Measurements from ENCODE around the gene STIM1.
"Not testable (repeated sequence)": the region's sequence is repeated elsewhere in the genome, so short reads cannot be mapped to it uniquely, and the experiment has no call there.

Gene STIM1

GRCh38 chr11:4093519-4094347, 238.3 kb downstream of the STIM1 start:
- in situ Hi-C loops (cut with MboI; ENCODE audit: low sequenced_read_pairs): no loop called here

- in situ Hi-C loops (cut with MboI; ENCODE audit: low sequenced_read_pairs): no loop called here
Observed at GRCh38 chr11:4094348-4095291, 239.2 kb downstream of the STIM1 start, which contains the start of gene RRM1. Gene RRM1 (plus strand): TSS chr11:4094799. CDS start chr11:4095013, 214 bp downstream.

GRCh38 chr11:4095509-4096230, 240.2 kb downstream of the STIM1 start:
- in situ Hi-C loops (cut with MboI; ENCODE audit: low sequenced_read_pairs): no loop called here

- in situ Hi-C loops (cut with MboI; ENCODE audit: low sequenced_read_pairs): no loop called here
Observed at GRCh38 chr11:4098026-4098621, 242.7 kb downstream of the STIM1 start.

DNA sequence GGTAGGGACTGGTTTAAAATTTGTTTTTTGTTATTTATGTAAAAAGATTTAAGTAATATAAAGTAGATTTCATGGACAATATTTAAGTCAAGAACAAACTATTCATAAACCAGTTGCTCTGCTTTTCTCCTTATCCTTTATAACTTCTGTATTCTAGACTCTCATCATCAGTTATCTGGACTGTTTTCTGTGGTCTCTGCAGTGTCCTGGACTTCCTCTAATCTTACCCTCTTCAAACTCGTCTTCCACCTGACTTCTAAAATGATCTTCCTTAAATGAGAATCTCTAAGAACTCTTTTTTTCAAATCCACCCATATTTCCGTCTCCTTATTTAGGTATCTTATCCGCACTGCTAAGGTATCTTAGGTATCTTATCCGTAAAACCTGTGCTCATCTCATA, 247.2 kb downstream of the STIM1 start:
- in situ Hi-C loops (cut with MboI; ENCODE audit: low sequenced_read_pairs): no loop called here

DNA sequence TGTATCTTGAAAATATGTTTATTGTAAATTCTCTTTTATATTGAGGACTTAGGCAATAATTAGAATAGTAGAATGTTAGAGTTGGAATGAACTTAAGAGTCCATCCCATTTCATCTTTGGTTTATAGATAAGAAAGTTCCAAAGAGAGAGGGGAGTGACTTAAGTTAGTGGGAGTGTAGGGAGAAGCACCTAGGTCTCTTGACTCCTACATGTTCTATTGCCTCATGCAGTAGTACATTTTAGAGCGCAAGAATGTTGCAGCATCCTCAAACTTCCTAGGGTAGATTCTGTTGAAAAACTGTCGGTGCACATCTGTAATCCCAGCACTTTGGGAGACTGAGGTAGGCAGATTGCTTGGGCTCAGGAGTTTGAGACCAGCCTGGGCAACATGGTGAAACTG, 247.8 kb downstream of the STIM1 start:
- in situ Hi-C loops (cut with MboI; ENCODE audit: low sequenced_read_pairs): no loop called here

DNA sequence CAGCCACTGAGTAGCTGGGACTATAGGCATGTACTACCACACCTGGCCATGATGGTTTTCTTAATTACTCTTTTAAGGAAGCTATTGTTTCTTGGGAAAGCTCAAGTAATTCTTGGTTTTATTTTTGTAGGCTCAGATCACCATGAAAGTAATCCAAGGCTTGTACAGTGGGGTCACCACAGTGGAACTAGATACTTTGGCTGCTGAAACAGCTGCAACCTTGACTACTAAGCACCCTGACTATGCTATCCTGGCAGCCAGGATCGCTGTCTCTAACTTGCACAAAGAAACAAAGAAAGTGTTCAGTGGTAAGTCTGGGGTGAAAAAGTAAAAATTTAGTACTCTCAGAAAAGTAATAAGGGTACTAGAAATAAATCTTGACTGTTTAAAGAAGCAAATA, 250.5 kb downstream of the STIM1 start:
- in situ Hi-C loops (cut with MboI; ENCODE audit: low sequenced_read_pairs): no loop called here

DNA sequence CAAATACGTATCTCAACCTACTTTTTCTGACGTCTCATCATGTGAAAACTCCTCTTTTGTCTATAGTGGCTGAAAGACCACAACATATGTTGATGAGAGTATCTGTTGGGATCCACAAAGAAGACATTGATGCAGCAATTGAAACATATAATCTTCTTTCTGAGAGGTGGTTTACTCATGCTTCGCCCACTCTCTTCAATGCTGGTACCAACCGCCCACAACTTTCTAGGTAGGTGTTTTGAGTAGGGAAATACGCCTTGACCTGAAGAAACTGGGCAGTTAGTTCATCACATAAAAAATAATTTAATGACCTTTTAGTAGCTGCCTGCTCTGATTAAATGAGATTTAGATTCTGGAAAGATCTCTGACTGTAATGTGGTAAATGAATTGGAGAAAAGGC, 256.4 kb downstream of the STIM1 start:
- in situ Hi-C loops (cut with MboI; ENCODE audit: low sequenced_read_pairs): no loop called here

- in situ Hi-C loops (cut with MboI; ENCODE audit: low sequenced_read_pairs): no loop called here
Observed at GRCh38 chr11:4115128-4115527, 259.7 kb downstream of the STIM1 start.

DNA sequence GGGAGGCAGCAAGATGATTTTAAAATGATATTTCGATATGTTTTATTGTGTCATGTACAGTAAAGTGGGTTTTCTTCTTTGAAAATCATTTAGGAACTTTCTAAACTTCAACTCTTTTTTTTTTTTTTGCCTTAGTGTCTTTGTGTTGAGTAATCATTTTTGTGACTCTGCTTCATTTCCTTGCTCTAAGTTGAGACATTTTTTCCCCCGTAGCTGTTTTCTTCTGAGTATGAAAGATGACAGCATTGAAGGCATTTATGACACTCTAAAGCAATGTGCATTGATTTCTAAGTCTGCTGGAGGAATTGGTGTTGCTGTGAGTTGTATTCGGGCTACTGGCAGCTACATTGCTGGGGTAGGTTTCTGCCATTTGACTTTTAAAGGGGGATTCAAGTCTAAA, 262.6 kb downstream of the STIM1 start:
- in situ Hi-C loops (cut with MboI; ENCODE audit: low sequenced_read_pairs): no loop called here

GRCh38 chr11:4123218-4123617, 267.8 kb downstream of the STIM1 start:
- in situ Hi-C loops (cut with MboI; ENCODE audit: low sequenced_read_pairs): no loop called here

GRCh38 chr11:4125141-4125540, 269.7 kb downstream of the STIM1 start:
- in situ Hi-C loops (cut with MboI; ENCODE audit: low sequenced_read_pairs): no loop called here

- in situ Hi-C loops (cut with MboI; ENCODE audit: low sequenced_read_pairs): no loop called here
Observed at GRCh38 chr11:4127357-4127756, 271.9 kb downstream of the STIM1 start.

DNA sequence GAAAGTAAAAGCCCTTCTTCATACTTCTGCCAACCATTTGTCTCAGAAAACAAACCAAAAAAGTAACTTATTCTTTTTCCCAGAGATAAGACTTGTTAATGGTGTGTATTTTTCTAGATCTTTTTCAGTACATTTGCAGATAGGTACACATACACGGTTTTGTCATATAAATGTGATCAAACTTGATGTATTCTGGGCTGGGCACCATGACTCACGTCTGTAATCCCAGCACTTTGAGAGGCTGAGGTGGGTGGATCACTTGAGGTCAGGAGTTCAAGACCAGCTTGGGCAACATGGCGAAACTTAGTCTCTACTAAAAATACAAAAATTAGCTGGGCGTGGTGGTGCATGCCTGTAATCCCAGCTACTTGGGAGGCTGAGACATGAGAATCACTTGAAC, 274.8 kb downstream of the STIM1 start:
- in situ Hi-C loops (cut with MboI; ENCODE audit: low sequenced_read_pairs): not testable (repeated sequence)

GRCh38 chr11:4134806-4135205, 279.3 kb downstream of the STIM1 start:
- in situ Hi-C loops (cut with MboI; ENCODE audit: low sequenced_read_pairs): no loop called here

- in situ Hi-C loops (cut with MboI; ENCODE audit: low sequenced_read_pairs): no loop called here
Observed at GRCh38 chr11:4138497-4138896, 283.0 kb downstream of the STIM1 start.

GRCh38 chr11:4140067-4140636, 284.7 kb downstream of the STIM1 start:
- in situ Hi-C loops (cut with MboI; ENCODE audit: low sequenced_read_pairs): no loop called here
